SK-N-MC (cell line): ENCODE data around the gene ACOT4.
"Not testable (repeated sequence)": the region's sequence is repeated elsewhere in the genome, so short reads cannot be mapped to it uniquely, and the experiment has no call there.

ENCODE experiments used
- DNase-seq: peaks from one replicate; pipeline ENCODE4 v3.0.0-alpha.2; 2011; ENCODE audit warnings: low read depth, low spot score
- H3K27ac ChIP-seq: fragments of 200-600 bp; sonication (generic); 2 replicates; pipeline ENCODE4 v1.5.1; 2016; ENCODE audit warnings: mixed run types
- H3K36me3 ChIP-seq: fragments of 200-600 bp; sonication (generic); 2 replicates; pipeline ENCODE4 v1.6.1; 2017; ENCODE audit warnings: antibody characterized with exemption, low read length, mixed read lengths; ENCODE audit not compliant: insufficient read depth
- H3K4me3 ChIP-seq: fragments of 200-600 bp; sonication (generic); 2 replicates; pipeline ENCODE4 v1.5.1; 2016
- H3K9ac ChIP-seq: fragments of 200-600 bp; sonication (generic); 2 replicates; pipeline ENCODE4 v1.8.0; 2017; ENCODE audit warnings: mixed run types, mixed read lengths; ENCODE audit not compliant: insufficient read length
- H3K9me3 ChIP-seq: fragments of 200-600 bp; sonication (generic); 2 replicates; pipeline ENCODE4 v1.6.1; 2017; ENCODE audit warnings: low read depth, mild to moderate bottlenecking, antibody characterized with exemption, low read length, moderate library complexity, mixed read lengths
- EZH2 ChIP-seq: fragments of 200-600 bp; sonication (generic); IDR thresholded peaks from one replicate; pipeline ENCODE4 v1.6.1; 2017; ENCODE audit warnings: antibody characterized with exemption
- FOXP2 ChIP-seq: optimal IDR thresholded peaks from 2 replicates; pipeline ENCODE3; 2011; ENCODE audit warnings: mild to moderate bottlenecking, moderate library complexity; ENCODE audit not compliant: insufficient read depth; ENCODE audit errors: extremely low read length, control extremely low read depth
- POLR2AphosphoS5 ChIP-seq: IDR thresholded peaks from 2 replicates; pipeline ENCODE4 v1.6.1; 2012; ENCODE audit warnings: mild to moderate bottlenecking, low read depth, low read length, borderline replicate concordance

The ACOT4 gene

DNA sequence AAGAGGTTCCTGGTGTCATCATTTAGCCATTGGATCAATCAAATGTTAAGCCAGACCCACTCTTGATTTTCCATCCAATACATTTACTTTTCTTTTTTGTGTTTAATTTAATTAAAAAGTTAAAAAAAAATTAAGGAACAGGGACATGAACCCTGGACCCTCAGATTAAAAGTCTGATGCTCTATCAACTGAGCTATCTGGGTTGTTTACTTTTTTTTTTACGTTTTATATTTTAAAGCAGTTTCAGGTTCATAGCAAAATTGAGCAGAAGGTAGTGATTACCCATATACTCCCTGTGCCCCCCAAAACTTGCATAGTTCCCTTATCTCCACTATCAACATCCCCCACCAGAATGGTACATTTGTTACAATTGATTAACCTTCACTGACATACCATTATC is 3.0 kb upstream of the ACOT4 start:
- Histone ChIP-seq H3K9ac (no peak overlapping the region), H3K27ac (no peak overlapping the region), H3K9me3 (no peaks in the 10 kb centered on the region), H3K36me3 (no peaks in the 10 kb centered on the region), H3K4me3 (no peak overlapping the region)
- TF ChIP-seq EZH2 (no peak), FOXP2 (no peak), POLR2AphosphoS5 (no peak)
- no peak for DNase-seq

DNA sequence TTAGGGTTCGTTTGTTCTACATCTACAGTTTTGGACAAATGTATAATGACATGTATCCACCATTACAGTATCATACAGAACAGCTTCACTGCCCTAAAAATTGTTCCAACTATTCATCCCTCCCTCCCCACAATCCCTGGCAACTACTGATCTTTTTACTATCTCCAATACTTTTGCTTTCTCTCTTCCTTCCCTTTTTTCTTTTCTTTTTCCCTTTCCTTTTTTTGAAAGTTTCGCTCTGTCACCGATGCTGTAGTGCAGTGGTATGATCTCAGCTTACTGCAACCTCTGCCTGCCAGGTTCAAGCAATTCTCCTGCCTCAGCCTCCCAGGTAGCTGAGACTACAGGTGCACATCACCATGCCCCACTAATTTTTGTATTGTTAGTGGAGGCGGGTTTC is 2.6 kb upstream of the ACOT4 start:
- TF ChIP-seq FOXP2 (no peak), EZH2 (no peak), POLR2AphosphoS5 (no peak)
- no peak overlapping the region for H3K4me3 ChIP-seq
- DNase-seq: no peak
- no peaks in the 10 kb centered on the region for H3K9me3 ChIP-seq
- no peak overlapping the region for H3K9ac ChIP-seq
- no peaks in the 10 kb centered on the region for H3K36me3 ChIP-seq
- H3K27ac ChIP-seq: no peak overlapping the region

- DNase-seq, H3K9me3 ChIP-seq: not testable (repeated sequence)
Measured at GRCh38 chr14:73590673-73591004, 1.0 kb upstream of the ACOT4 start.

GRCh38 chr14:73594491-73594890 is 2.8 kb downstream of the ACOT4 start:
- no peaks in the 10 kb centered on the region for H3K9me3 ChIP-seq
- H3K36me3 ChIP-seq: no peaks in the 10 kb centered on the region
- TF ChIP-seq POLR2AphosphoS5 (no peak), FOXP2 (no peak), EZH2 (no peak)
- no peak for DNase-seq
- H3K4me3 ChIP-seq: no peak overlapping the region
- H3K27ac ChIP-seq: no peak overlapping the region
- H3K9ac ChIP-seq: no peak overlapping the region

More at GRCh38 chr14:73590673-73591004, 1.0 kb upstream of the ACOT4 start:
- H3K9ac ChIP-seq, H3K27ac ChIP-seq, H3K4me3 ChIP-seq, H3K36me3 ChIP-seq: not testable (repeated sequence)

DNA sequence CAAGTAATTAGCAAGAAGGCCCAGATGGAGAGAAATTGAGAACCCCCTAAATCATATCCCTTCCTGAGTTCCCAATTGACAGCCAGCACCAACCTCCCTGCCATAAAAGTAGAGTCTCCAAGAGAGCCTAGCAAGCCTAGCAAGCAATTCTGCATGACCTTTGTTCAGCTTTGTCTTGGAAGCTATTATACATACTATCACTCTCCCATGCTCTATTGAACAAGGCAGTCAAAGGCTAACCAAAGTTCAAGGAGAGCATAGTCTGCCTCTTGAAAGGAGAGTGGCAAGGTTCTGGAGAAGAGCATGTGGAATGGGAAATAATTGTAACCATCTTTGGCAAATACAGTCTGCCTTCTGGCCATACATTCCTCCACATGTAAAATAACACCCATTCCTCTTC is 7.8 kb downstream of the ACOT4 start:
- no peaks in the 10 kb centered on the region for H3K9me3 ChIP-seq
- H3K9ac ChIP-seq: no peak overlapping the region
- H3K27ac ChIP-seq: no peak overlapping the region
- no peak overlapping the region for H3K4me3 ChIP-seq
- no peaks in the 10 kb centered on the region for H3K36me3 ChIP-seq
- TF ChIP-seq POLR2AphosphoS5 (no peak), EZH2 (no peak), FOXP2 (no peak)
- no peak for DNase-seq

DNA sequence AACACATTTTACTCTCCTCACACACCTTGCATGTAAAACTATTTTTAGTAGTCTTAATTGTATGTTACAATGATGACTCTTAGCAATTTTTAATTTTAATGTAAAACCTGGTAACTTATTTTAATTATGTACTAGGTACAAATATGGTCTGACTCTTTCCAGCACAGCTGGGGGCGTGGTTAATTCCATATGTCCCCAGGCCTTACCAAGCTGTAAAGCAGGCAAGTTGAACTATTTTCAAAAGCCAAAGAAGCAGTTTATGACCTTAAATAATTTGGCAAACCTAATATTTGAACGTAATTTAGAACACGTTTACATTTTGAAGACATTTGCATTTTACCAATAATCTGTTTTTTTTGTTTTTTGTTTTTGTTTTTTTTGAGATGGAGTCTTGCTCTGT is 11.3 kb downstream of the ACOT4 start:
- TF ChIP-seq FOXP2 (no peak), POLR2AphosphoS5 (no peak), EZH2 (no peak)
- Histone ChIP-seq H3K27ac (no peak overlapping the region), H3K36me3 (no peaks in the 10 kb centered on the region), H3K4me3 (no peak overlapping the region), H3K9me3 (no peaks in the 10 kb centered on the region), H3K9ac (no peak overlapping the region)
- DNase-seq: no peak

DNA sequence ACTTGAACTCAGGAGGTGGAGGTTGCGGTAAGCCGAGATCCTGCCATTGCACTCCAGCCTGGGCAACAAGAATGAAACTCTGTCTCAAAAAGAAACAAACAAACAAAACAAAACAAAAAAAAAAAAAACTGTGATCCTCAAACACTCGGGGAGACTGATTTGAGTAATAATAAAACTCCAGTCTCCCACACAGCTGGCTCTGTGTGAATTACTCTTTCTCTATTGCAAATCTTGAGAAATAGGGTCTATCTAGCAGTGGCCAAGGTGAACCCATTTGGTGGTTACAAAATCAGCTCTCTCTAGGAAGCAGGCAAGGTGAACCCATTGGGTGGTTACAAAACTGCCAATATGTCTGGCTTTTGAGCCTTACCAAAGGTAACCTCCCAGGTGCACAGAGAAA is 14.6 kb downstream of the ACOT4 start:
- no peak for DNase-seq
- no peak for TF ChIP-seq FOXP2
- TF ChIP-seq POLR2AphosphoS5: no peak
- no peak for TF ChIP-seq EZH2
- H3K36me3 ChIP-seq: no peaks in the 10 kb centered on the region

DNA sequence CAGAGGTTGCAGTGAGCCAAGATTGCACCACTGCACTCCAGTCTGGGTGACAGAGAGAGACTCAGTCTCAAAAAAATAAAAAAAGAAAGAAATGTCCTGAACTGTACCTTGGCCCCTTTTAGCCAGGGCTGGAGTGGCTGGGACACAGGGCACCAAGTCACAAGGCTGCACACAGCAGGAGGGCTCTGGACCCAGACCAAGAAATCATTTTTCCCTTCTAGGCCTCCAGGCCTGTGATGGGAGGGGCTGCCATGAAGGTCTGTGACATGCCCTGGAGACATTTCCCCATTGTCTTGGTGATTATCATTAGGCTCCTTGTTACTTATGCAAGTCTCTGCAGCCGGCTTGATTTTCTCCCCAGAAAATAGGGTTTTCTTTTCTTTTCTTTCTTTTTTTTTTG is 15.6 kb downstream of the ACOT4 start:
- H3K4me3 ChIP-seq: no peak overlapping the region
- H3K27ac ChIP-seq: no peak overlapping the region
- H3K9ac ChIP-seq: no peak overlapping the region
- H3K36me3 ChIP-seq: no peaks in the 10 kb centered on the region
- no peaks in the 10 kb centered on the region for H3K9me3 ChIP-seq
- TF ChIP-seq POLR2AphosphoS5 (no peak), EZH2 (no peak), FOXP2 (no peak)
- no peak for DNase-seq

More for the DNA sequence above, 14.6 kb downstream of the ACOT4 start:
- no peak overlapping the region for H3K27ac ChIP-seq
- no peaks in the 10 kb centered on the region for H3K9me3 ChIP-seq
- H3K9ac ChIP-seq: no peak overlapping the region
- H3K4me3 ChIP-seq: no peak overlapping the region

- Histone ChIP-seq H3K27ac (no peak overlapping the region), H3K36me3 (no peaks in the 10 kb centered on the region)
- no peak for DNase-seq
Measured at GRCh38 chr14:73610687-73611086, 19.0 kb downstream of the ACOT4 start.

More at GRCh38 chr14:73610687-73611086, 19.0 kb downstream of the ACOT4 start:
- H3K9ac ChIP-seq: no peak overlapping the region
- H3K4me3 ChIP-seq: no peak overlapping the region
- H3K9me3 ChIP-seq: no peaks in the 10 kb centered on the region
- TF ChIP-seq POLR2AphosphoS5 (no peak), EZH2 (no peak), FOXP2 (no peak)
